Endothelial cell (in vitro differentiated cells): ENCODE results near the gene CD226. TPM values are rescaled to one million over a fixed set of nuclear protein-coding genes. Genes with fewer than 3 reads are reported as not detected.

Experiments used
- DNase-seq: peaks from one replicate; pipeline ENCODE4 v3.0.0; 2021; ENCODE audit warnings: low spot score
- H3K27ac Mint-ChIP-seq: one replicate; pipeline ENCODE4 v1.8.0; 2021; ENCODE audit warnings: mixed read lengths, inconsistent platforms; ENCODE audit not compliant: unreplicated experiment
- H3K27me3 Mint-ChIP-seq: one replicate; pipeline ENCODE4 v1.8.0; 2021; ENCODE audit warnings: mild to moderate bottlenecking, moderate library complexity, mixed read lengths, inconsistent platforms; ENCODE audit not compliant: unreplicated experiment
- H3K36me3 Mint-ChIP-seq: one replicate; pipeline ENCODE4 v1.8.0; 2021; ENCODE audit warnings: mild to moderate bottlenecking, low read depth, mixed read lengths, inconsistent platforms; ENCODE audit not compliant: unreplicated experiment
- H3K4me1 Mint-ChIP-seq: one replicate; pipeline ENCODE4 v1.8.0; 2021; ENCODE audit warnings: mild to moderate bottlenecking, mixed read lengths, inconsistent platforms; ENCODE audit not compliant: unreplicated experiment
- H3K4me3 Mint-ChIP-seq: one replicate; pipeline ENCODE4 v1.8.0; 2021; ENCODE audit warnings: mild to moderate bottlenecking, mixed read lengths, inconsistent platforms; ENCODE audit not compliant: unreplicated experiment
- H3K9me3 Mint-ChIP-seq: one replicate; pipeline ENCODE4 v1.8.0; 2021; ENCODE audit warnings: mixed read lengths, inconsistent platforms; ENCODE audit not compliant: unreplicated experiment
- total RNA-seq: library from RNA; stranded (reverse); fragmentation: NEBNext Ultra II Directional; extraction: Animal tissue kit (Norgen Biotek cat#: 25700); gene quantifications from one replicate; pipeline ENCODE4 v1.2.1, GENCODE V29; 2021; ENCODE audit not compliant: unreplicated experiment
- TF ChIP-seq, protein P1 (sequence below): fragments of 200-600 bp; sonication (generic); IDR thresholded peaks from one replicate; pipeline ENCODE4 v1.5.0; 2021; ENCODE audit warnings: antibody characterized with exemption; ENCODE audit not compliant: unreplicated experiment

The CD226 gene
- total RNA-seq, 1 donor from 2014 or later: 0.80 TPM

DNA sequence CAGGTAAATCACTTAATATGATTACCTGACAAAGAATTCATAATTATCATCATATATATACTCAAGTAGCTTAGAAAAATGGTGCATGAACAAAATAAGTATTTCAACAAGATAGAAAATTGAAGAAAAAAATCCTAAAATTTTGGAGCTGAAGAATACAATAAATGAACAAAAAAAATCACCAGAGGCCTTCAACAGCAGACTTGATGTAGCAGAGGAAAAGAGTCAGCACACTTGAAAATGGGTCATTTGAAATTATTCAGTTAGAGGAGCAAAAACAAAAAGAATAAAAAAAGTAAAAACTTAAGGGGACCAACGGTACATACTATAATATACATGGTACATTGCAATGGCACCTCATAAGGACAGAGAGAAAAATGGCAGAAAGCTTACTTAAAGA is 40.2 kb upstream of the CD226 start:
- Mint-ChIP-seq H3K36me3 (no peaks in the 10 kb centered on the region), H3K9me3 (no peaks in the 10 kb centered on the region), H3K27ac (no peak overlapping the region), H3K4me3 (no peak overlapping the region), H3K4me1 (peaks cover under 1% of the 10 kb centered on the region), H3K27me3 (no peaks in the 10 kb centered on the region)
- TF ChIP-seq, protein P1, sequence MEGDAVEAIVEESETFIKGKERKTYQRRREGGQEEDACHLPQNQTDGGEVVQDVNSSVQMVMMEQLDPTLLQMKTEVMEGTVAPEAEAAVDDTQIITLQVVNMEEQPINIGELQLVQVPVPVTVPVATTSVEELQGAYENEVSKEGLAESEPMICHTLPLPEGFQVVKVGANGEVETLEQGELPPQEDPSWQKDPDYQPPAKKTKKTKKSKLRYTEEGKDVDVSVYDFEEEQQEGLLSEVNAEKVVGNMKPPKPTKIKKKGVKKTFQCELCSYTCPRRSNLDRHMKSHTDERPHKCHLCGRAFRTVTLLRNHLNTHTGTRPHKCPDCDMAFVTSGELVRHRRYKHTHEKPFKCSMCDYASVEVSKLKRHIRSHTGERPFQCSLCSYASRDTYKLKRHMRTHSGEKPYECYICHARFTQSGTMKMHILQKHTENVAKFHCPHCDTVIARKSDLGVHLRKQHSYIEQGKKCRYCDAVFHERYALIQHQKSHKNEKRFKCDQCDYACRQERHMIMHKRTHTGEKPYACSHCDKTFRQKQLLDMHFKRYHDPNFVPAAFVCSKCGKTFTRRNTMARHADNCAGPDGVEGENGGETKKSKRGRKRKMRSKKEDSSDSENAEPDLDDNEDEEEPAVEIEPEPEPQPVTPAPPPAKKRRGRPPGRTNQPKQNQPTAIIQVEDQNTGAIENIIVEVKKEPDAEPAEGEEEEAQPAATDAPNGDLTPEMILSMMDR: no peak
- DNase-seq: no peak

DNA sequence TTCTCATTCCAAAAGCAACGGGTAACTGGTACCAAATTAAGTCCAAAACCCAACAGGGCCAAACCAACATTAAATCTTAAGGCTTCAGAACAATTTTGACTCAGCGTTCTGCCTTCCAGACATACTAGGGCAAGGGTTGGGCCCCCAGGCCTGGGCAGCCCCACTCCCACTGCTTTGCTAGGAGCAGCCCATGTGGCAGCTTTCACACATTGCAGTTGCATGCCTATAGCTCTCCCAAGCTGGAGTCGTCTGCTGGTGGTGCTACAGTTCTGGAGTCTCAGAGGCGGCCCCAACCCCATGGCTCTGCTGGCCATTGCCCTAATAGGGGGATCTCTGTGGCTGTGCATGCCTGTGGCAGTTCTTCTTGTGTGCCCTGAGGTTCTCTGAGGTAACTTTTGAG is 37.6 kb upstream of the CD226 start:
- TF ChIP-seq, protein P1: no peak
- Mint-ChIP-seq H3K27ac (no peak overlapping the region), H3K4me3 (no peak overlapping the region), H3K9me3 (no peaks in the 10 kb centered on the region), H3K27me3 (no peaks in the 10 kb centered on the region), H3K36me3 (no peaks in the 10 kb centered on the region), H3K4me1 (peaks cover 14% of the 10 kb centered on the region)
- DNase-seq: no peak

DNA sequence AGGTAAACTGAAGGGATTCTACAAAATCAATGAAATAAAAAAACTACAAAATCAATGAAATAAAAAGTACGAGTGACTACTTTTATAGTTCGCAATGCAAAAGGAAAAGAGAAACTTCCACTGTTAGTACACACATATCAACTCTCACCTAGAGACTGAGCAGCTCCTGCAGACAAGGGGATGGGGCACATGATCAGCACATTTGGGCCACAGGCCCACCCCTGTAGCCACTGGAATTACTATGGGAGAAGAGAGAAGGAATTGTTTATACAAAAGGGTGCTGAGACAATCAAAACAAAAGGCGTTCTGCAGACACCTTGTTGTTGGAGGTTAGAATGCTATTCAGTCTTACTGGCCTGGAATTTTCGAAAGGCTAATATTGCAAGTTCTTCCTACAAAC is 34.7 kb upstream of the CD226 start:
- Mint-ChIP-seq H3K27me3 (peaks cover 4% of the 10 kb centered on the region), H3K4me1 (peaks cover 17% of the 10 kb centered on the region), H3K9me3 (no peaks in the 10 kb centered on the region), H3K27ac (no peak overlapping the region), H3K36me3 (no peaks in the 10 kb centered on the region), H3K4me3 (no peak overlapping the region)
- TF ChIP-seq, protein P1: no peak
- no peak for DNase-seq

DNA sequence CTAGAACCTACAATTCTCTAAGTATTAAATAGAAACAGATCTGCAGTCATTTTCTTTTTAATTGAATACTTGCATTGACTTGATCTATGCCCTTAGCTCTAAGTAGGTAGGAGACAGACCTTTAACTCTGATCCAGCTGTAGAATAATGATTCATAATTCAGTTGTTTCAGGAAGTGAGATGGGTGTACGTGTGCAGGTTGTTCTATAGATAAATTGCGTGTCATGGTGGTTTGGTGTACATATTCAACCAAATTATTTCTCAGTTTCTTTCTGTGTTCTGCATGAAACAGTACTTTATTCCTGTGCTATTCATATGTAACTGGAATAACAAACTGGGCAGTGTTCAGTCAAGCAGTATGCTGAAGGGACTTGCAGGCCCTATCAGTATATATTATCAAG is 34.3 kb upstream of the CD226 start:
- H3K4me3 Mint-ChIP-seq: no peak overlapping the region
- TF ChIP-seq, protein P1: no peak
- H3K36me3 Mint-ChIP-seq: peaks cover under 1% of the 10 kb centered on the region
- H3K4me1 Mint-ChIP-seq: peaks cover 17% of the 10 kb centered on the region
- H3K9me3 Mint-ChIP-seq: no peaks in the 10 kb centered on the region
- no peak for DNase-seq
- H3K27ac Mint-ChIP-seq: no peak overlapping the region
- H3K27me3 Mint-ChIP-seq: peaks cover 4% of the 10 kb centered on the region

DNA sequence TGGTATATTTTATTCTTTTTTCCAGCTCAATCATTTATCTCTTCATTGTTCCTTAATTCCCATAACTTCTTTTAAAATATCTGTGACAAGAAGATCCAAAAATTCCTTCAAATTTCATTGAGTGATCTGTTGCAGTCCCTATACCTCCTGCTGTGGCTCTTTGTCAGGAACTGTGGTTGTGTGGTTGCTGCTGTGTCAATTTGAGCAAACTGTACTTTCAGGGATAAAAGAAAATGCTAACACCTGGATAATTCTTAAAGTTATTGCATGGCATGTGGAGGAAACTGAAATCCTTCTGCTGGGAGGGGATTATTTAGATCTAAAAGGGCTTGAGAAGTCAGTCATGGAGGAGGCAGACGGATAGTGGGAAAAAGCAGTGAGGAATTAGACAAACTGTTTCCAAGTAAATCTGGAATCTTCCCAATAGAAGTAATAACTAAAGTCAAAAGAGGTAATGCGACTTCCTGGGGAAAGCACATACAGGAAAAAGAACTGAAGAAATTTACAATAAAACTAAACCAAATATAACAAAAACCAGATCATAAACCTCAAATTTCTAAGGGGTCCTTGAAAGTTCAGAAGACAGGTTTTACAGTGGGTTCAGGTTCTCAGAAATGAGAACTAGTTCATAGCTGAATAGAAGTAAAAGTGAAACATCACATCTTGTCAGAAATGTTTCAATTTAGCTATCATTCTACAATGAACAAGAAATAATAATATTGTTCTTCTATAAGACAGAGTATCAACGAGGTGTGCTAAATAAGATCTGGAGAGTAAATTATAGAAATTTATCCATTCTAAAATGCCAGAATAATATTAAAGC is 33.5 kb upstream of the CD226 start:
- Mint-ChIP-seq H3K4me3 (no peak overlapping the region), H3K36me3 (peaks cover 4% of the 10 kb centered on the region), H3K27ac (no peak overlapping the region), H3K27me3 (peaks cover 4% of the 10 kb centered on the region), H3K4me1 (peaks cover 17% of the 10 kb centered on the region), H3K9me3 (no peaks in the 10 kb centered on the region)
- TF ChIP-seq, protein P1: no peak
- DNase-seq: no peak
